ENCODE results near the gene PHACTR3. TPM values are rescaled to one million over a fixed set of nuclear protein-coding genes. Genes with fewer than 3 reads are reported as not detected.

PHACTR3 gene
- total and polyA plus RNA-seq, 2 of the 8 experiments (the other 6 are each of a cell fraction or from before 2014, with no cell fraction given) = 0.05 to 0.13 TPM

DNA sequence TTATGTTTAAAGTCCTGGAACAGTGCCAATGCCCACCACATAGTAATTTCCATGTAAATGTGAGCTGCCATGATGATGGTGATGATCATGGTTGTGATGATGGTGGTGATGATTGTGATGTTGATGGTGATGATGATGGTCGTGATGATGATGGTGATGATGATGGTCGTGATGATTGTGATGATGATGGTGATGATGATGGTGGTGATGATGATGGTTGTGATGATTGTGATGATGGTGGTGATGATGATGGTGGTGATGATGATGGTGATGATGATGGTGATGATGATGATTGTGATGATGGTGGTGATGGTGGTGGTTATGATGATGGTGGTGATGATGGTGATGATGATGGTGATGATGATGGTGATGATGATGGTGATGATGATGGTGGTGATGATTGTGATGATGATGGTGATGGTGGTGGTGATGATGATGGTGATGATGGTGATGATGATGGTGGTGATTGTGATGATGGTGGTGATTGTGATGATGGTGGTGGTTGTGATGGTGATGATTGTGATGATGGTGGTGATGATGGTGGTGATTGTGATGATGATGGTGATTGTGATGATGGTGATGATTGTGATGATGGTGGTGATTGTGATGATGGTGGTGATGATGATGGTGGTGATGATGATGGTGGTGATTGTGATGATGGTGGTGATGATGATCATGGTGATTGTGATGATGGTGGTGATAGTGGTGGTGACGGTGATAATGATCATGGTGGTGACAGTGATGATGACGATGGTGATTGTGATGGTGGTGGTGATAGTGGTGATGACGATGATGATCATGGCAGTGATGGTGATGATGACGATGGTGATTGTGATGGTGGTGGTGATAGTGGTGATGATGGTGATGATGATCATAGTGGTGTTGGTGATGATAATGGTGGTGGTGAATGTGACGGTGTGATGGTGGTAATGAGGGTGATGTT, 82.3 kb downstream of the PHACTR3 start:
- ChIA-PET CTCF (ENCODE audit: partially characterized antibody) (no interaction called here), POLR2A (ENCODE audit: partially characterized antibody) (no interaction called here)
- no peak overlapping the region for H4K5ac ChIP-seq (ENCODE audit: insufficient read length, low read depth, low read length)
- no peak overlapping the region for H3K4ac ChIP-seq (replicated peaks; ENCODE audit: insufficient read length, low read depth, low read length)
- DNase-seq (ENCODE audit: low read depth in 1 of 2, low spot score in 2 of 2) (no peak), FAIRE-seq (no peak)
- no peak overlapping the region for H2AK5ac ChIP-seq (ENCODE audit: low read depth, low read length)
- H3K23me2 ChIP-seq (ENCODE audit: low read depth, low read length) = peaks cover 10% of the 10 kb centered on the region; the same call in 1 of the 2 replicates
- no peak overlapping the region for H2BK20ac ChIP-seq (ENCODE audit: low read length)
- no peaks in the 10 kb centered on the region for H3K79me2 ChIP-seq (ENCODE audit: control insufficient read depth in 1 of 2, insufficient read depth in 2 of 2, low read length in 2 of 2)
- no peak overlapping the region for H3K27ac ChIP-seq (ENCODE audit: low read depth, low read length)
- no peak overlapping the region for H4K8ac ChIP-seq (ENCODE audit: extremely low read depth, insufficient read depth, low read length)
- no peaks in the 10 kb centered on the region for H3K4me1 ChIP-seq (replicated peaks in 1 of 4; ENCODE audit: control insufficient read depth in 3 of 4, insufficient read depth in 4 of 4, low read length in 3 of 4)
- H3K79me1 ChIP-seq (ENCODE audit: low read depth, low read length) = no peaks in the 10 kb centered on the region
- H2AFZ ChIP-seq (ENCODE audit: low read length) = no peak overlapping the region
- no peaks in the 10 kb centered on the region for H3K36me3 ChIP-seq (ENCODE audit: control insufficient read depth in 2 of 4, insufficient read depth in 4 of 4, low read length in 3 of 4)
- H4K20me1 ChIP-seq (replicated peaks in 1 of 2; ENCODE audit: control insufficient read depth in 1 of 2, insufficient read depth in 2 of 2, low read length in 2 of 2) = peaks cover 0 to 3% of the 10 kb centered on the region in 2 experiments
- H2BK15ac ChIP-seq (ENCODE audit: low read length) = no peak overlapping the region
- 83% methylated on average over 7 of the region's 7 CpGs; no CpG with 5 or more reads in 1 of the 2 experiments for WGBS, 2 experiments (ENCODE audit: extremely low coverage in 1 of 2, insufficient coverage in 1 of 2, insufficient read length in 1 of 2, insufficient replicate concordance in 2 of 2, low coverage in 1 of 2, low lambda C conversion rate in 2 of 2, missing lambda C conversion rate in 1 of 2)
- H2BK5ac ChIP-seq (ENCODE audit: low read depth, low read length) = no peak overlapping the region
- H3K14ac ChIP-seq (ENCODE audit: insufficient read length) = no peak overlapping the region
- H3K23ac ChIP-seq (ENCODE audit: insufficient read length) = no peak overlapping the region
- H3K4me2 ChIP-seq (ENCODE audit: insufficient read depth in 1 of 2, low read depth in 2 of 2, low read length in 2 of 2) = no peak overlapping the region
- peaks cover 79 to 95% of the 10 kb centered on the region in 2 experiments for H3K9me3 ChIP-seq (ENCODE audit: insufficient read depth in 2 of 2, low read depth in 1 of 2, low read length in 1 of 2)
- H3K4me3 ChIP-seq (ENCODE audit: extremely low read depth in 1 of 4, insufficient read depth in 2 of 4, low read depth in 3 of 4, low read length in 4 of 4) = no peak overlapping the region
- no peak overlapping the region for H2BK12ac ChIP-seq (ENCODE audit: low read depth, low read length)
- no peaks in the 10 kb centered on the region for H3K27me3 ChIP-seq (replicated peaks in 1 of 4; ENCODE audit: control insufficient read depth in 3 of 4, extremely low read depth in 1 of 4, insufficient read depth in 3 of 4, low read length in 3 of 4)
- peak overlapping the region; percentile 66 for H3K56ac ChIP-seq (replicated peaks; ENCODE audit: insufficient read length, low read depth, low read length)
- H3K18ac ChIP-seq (ENCODE audit: extremely low read depth, low read length) = no peak overlapping the region
- no peak overlapping the region for H4K91ac ChIP-seq (replicated peaks; ENCODE audit: insufficient read length, low read length)
- H2BK120ac ChIP-seq (replicated peaks; ENCODE audit: low read depth, low read length) = no peak overlapping the region
- H3K9ac ChIP-seq (replicated peaks in 1 of 4; ENCODE audit: extremely low read depth in 1 of 4, low read depth in 3 of 4, low read length in 3 of 4) = no peak overlapping the region
- TF ChIP-seq KDM4A (IDR thresholded peaks at IDR 0.05; ENCODE audit: low read depth, low read length, severe bottlenecking) (no peak), TEAD4 (IDR thresholded peaks at IDR 0.05; ENCODE audit: low read depth, low read length) (no peak), RBBP5 (IDR thresholded peaks at IDR 0.05; ENCODE audit: borderline replicate concordance, low read depth, low read length) (no peak), KDM5A (IDR thresholded peaks at IDR 0.05; ENCODE audit: low read length) (no peak), SUZ12 (IDR thresholded peaks at IDR 0.05; ENCODE audit: low read length) (no peak), SIX5 (IDR thresholded peaks at IDR 0.05; ENCODE audit: low read depth, low read length) (no peak), CBX8 (IDR thresholded peaks at IDR 0.05; ENCODE audit: borderline replicate concordance, low read depth, low read length) (no peak), EZH2 (IDR thresholded peaks at IDR 0.05; ENCODE audit: low read depth, low read length, severe bottlenecking) (no peak), NANOG (IDR thresholded peaks at IDR 0.05; ENCODE audit: insufficient read depth, low read depth, low read length, poor library complexity, severe bottlenecking) (no peak)
- TF ChIP-seq, protein P1, sequence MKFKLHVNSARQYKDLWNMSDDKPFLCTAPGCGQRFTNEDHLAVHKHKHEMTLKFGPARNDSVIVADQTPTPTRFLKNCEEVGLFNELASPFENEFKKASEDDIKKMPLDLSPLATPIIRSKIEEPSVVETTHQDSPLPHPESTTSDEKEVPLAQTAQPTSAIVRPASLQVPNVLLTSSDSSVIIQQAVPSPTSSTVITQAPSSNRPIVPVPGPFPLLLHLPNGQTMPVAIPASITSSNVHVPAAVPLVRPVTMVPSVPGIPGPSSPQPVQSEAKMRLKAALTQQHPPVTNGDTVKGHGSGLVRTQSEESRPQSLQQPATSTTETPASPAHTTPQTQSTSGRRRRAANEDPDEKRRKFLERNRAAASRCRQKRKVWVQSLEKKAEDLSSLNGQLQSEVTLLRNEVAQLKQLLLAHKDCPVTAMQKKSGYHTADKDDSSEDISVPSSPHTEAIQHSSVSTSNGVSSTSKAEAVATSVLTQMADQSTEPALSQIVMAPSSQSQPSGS (IDR thresholded peaks at IDR 0.05; ENCODE audit: low read length) = no peak
